ENCODE results near the gene FSTL4.

DNA sequence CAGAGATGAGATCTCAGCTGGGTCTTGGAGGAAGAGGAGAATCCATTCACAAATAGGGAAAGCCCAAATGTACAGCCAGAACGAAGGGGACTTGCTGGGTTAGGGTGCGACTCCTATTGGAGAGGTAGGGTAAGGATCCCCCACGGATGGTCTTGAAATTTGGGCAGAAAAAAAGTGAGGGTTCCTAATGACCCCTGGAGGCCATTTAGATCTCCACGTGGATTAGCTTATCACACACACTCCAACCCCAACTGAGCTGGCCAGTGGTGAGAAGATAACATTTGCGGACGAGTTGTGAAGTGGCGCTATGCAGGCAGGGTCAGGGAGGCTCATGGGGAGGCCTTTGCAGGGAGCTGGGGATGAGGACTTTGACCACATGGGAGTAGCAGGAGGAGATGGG lies 86.0 kb downstream of the FSTL4 start:
- no peak for TF ChIP-seq POLR2AphosphoS5 (IDR thresholded peaks at IDR 0.05)
- TF ChIP-seq, protein P1, sequence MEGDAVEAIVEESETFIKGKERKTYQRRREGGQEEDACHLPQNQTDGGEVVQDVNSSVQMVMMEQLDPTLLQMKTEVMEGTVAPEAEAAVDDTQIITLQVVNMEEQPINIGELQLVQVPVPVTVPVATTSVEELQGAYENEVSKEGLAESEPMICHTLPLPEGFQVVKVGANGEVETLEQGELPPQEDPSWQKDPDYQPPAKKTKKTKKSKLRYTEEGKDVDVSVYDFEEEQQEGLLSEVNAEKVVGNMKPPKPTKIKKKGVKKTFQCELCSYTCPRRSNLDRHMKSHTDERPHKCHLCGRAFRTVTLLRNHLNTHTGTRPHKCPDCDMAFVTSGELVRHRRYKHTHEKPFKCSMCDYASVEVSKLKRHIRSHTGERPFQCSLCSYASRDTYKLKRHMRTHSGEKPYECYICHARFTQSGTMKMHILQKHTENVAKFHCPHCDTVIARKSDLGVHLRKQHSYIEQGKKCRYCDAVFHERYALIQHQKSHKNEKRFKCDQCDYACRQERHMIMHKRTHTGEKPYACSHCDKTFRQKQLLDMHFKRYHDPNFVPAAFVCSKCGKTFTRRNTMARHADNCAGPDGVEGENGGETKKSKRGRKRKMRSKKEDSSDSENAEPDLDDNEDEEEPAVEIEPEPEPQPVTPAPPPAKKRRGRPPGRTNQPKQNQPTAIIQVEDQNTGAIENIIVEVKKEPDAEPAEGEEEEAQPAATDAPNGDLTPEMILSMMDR (IDR thresholded peaks at IDR 0.05), result no peak

Measured in transverse colon (tissue), 4 donors.